Activated CD4-positive, alpha-beta T cell treated with anti-CD3 and anti-CD28 coated beads, Interleukin-2, amount 50 U/mL, for 1 hour (primary cell): ENCODE results near the gene SLC13A2.
"Not testable (repeated sequence)": the region's sequence is repeated elsewhere in the genome, so short reads cannot be mapped to it uniquely, and the experiment has no call there.

Experiments used
- DNase-seq: peaks from one replicate; pipeline ENCODE4 v3.0.0-alpha.2; 2020

The SLC13A2 gene

DNA sequence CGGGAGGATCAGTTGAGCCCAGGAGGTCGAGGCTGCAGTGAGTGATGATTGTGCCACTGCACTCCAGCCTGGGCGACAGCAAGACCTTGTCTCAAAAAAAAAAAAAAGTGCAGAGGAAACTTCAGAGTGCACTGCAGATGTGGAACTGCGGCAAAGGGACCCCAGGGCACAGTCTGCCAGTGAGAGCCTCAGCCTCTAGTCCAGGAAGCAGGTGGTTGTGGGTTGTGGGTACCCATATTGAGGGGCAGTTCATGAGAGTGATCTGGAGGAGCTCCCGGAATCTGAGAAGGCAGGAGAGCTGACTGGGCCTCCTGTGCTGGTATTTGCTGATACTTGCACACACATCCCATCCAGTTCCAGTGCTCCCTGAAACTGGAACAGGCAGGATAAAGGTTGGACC is 45.8 kb downstream of the SLC13A2 start:
- no peak for DNase-seq

GRCh38 chr17:28520687-28521086 is 47.2 kb downstream of the SLC13A2 start:
- DNase-seq, result no peak

GRCh38 chr17:28521311-28522085 is 48.1 kb downstream of the SLC13A2 start:
- DNase-seq, result no peak

GRCh38 chr17:28522281-28522680 is 48.8 kb downstream of the SLC13A2 start:
- not testable (repeated sequence) for DNase-seq

- no peak for DNase-seq
Measured at GRCh38 chr17:28523186-28523585, 49.7 kb downstream of the SLC13A2 start.

GRCh38 chr17:28523876-28524275 is 50.4 kb downstream of the SLC13A2 start:
- no peak for DNase-seq

GRCh38 chr17:28524476-28525424 is 51.3 kb downstream of the SLC13A2 start:
- no peak for DNase-seq

GRCh38 chr17:28526381-28526780 is 52.9 kb downstream of the SLC13A2 start:
- no peak for DNase-seq

DNA sequence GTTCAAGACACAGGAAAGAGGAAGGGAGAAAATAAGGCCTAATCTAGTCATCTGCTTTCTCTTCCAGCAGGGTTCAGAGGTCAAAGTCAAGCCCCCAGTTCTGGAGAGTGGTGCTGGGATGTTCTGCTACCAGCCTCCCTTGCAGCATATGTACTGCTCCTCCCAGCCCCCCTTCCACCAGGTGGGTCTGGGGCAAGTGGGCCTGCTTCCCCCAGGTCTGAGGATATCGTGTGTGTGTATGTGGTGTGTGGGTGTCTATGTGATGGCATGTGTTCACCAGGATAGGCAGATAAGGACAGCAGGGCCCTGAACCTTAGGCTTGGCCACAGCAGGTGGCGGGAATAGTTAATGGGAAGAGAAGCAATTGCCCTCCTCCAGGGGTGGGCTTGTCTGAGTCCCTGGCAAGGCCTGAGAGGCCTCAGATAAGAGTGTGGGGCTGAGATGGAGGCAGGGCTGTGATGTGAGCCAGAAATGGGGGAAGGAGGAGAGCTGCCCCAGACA is 53.8 kb downstream of the SLC13A2 start:
- no peak for DNase-seq

DNA sequence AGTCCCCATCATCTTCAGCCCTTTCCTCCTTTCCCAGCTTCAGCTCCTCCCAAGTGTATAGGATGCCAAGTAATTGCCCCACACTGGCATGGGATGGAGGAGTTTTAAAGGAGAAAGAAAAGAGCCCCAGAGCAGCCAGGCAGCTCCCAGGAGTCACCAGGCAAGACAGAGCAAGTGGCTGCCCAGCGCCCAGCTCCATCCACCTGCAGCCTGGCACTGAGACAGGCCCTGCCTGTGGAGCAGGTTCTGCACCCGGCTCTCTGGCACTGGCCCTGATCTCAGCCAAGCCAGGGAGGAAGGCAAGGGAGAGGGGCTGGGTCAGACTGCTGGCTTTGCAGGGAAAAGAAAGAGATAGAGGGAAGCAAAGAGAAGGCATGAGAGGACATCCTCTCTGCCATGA is 54.4 kb downstream of the SLC13A2 start:
- no peak for DNase-seq

DNA sequence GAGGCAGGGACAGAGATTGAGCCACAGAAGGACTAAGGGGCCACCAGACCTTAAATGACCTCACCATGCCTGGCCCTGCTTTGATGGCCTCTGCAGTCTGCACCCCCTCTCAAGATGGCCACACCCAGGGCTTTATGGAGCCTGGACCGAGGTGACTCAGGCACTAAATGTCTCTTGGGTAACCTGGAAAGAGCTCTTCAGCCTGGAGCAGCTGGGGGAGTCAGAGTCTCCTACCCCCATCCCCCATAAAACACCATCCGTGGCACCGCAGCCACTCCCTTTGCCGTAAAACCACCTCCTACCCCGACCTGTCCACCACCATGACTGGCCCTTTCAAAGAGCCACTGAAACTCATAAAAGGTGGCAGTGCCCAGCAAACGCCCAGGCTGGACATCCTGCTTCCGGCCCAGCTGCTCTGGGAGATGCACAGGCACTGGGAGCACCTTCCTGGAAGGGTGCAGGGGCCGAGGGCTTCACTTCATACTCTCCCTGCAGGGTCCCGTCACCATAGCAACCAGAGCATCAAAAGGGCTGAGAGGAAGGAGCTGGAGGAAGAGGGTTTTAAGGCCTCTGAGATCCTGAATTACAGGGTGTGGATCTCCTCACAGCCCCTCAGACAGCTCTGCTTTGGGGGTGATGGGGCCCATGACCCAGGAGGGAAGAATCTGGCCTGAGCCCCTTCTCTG is 55.0 kb downstream of the SLC13A2 start:
- DNase-seq, result no peak

DNA sequence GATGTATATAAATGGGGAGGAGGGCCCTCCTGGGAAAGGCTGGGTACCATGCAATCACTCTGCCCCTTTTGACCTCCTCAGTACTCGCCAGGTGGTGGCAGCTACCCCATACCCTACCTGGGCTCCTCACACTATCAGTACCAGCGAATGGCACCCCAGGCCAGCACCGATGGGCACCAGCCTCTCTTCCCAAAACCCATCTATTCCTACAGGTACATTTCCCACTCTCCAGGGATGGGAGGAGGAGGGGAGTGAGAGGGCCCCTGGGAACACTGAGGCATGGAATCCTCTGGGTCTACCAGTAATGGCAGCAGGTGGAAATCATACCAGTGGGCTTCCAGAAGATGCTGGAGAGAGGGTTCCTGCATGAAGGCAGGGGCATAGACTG is 55.6 kb downstream of the SLC13A2 start:
- no peak for DNase-seq

DNA sequence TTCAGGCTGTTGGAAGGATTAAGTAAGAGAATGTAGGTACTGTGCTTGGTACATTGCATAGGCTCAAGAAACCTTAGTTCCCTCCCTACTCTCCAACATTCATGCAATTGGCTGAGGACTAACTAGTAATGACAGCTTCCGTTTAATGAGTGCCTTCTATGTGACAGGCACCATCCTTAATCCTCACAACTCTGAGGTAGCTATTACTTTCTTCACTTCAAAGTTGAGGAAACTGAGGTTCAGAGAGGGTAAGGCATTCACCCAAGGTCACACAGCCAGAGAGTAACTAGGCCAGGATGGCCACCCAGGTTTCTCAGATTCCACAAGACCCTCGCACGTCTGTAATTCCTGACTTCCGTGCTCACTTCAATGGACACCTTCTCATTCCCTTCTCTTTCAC is 56.8 kb downstream of the SLC13A2 start:
- no peak for DNase-seq

DNA sequence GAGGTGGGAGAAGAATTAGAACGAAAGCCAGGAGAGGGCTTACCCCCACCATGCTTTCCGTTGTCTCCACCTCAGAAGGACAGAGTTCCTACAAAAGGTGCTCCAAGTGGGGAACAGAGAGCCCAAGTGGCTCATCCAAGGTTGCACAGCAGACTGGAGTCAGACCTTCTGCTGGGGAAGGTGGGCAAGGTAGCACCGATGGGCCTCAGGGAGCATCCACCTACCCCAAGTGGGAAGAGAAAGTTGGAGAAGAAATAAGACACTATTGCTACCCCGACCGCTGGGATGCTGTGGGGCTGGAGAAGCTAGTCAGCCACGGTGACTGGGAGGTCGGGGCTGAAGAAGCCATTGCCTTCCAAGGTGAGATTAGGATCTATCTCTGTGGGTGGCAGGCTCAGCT is 57.5 kb downstream of the SLC13A2 start:
- DNase-seq, result no peak

GRCh38 chr17:28532050-28532960 is 58.9 kb downstream of the SLC13A2 start:
- DNase-seq, result no peak

DNA sequence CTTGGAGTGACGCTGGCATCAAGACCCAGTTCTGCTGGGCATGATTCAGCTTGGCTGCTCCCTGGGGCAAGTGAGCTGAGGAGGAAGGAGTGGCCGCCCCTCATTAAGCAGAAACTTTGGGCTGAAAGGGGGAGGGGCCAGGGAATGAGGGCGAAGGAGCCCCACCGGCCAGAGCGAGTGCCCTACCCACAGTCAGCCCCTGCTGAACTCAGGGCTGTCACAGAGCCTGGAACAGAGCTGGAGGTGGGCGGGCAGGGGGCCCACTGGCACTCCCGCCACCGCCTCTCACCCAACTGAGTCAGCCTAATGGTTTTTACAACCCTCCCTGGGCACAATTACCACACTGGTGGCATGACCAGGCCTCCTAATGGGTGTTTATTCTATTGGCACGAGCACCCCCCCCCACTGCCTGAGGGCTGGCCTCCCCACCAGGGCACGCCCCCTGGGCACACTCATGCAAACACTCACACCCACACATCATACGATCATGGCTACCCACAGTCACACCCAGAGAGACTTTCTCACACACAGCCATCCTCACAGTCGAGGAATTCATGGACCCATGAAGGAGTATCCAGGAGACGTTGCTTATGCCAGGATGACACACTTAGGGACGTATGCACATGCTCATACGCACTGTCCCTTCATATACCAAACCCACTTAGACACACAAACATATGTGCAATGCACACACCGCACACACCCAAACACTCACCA is 59.8 kb downstream of the SLC13A2 start:
- no peak for DNase-seq

- no peak for DNase-seq
Measured at GRCh38 chr17:28534740-28535375, 61.4 kb downstream of the SLC13A2 start.

DNA sequence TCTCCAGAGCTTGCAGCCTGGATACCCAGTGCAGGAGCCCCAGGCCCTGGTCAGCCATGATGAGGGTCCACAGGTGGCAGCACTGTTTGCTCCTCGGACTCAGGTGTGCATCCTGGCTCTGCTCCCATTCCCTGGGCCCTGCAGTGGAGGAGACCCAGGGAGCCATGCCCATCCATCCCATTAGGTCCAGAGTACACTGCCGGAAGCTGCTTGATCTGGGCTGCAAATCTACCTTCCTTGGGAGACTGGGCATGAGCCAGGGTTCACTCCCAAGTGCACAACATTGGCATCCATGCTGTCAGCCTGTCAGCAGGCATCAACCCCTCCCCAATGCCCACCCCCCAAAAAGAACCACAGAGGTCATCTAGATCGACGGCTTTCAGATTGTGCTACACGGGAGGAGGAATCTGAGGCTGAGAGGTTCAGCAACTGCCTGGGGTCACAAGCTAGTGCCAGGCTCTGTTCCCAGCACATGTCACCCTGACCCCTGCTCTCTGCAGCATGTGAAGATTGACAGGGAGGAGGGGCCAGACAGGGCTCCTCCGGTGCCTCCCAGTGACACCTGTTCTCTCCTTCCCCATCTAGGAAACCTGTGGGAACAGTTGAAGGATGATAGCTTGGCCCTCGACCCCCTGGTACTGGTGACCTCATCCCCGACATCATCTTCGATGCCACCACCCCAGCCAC is 63.2 kb downstream of the SLC13A2 start:
- DNase-seq, result no peak

DNA sequence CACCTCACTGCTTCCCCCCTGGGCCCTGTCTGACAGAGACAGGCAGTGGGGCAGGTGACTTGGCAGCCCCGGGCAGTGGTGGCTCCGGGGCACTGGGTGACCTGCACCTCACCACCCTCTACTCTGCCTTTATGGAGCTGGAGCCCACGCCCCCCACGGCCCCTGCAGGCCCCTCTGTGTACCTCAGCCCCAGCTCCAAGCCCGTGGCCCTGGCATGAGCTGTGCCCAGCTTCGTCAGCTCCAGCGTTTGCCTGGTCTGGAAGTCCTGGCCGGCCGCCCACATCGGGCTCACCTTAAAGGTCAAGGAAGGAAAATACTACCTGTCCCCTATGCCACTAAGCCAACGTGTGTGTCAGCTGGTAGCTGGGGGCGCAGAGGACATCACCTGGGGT is 63.8 kb downstream of the SLC13A2 start:
- no peak for DNase-seq

DNA sequence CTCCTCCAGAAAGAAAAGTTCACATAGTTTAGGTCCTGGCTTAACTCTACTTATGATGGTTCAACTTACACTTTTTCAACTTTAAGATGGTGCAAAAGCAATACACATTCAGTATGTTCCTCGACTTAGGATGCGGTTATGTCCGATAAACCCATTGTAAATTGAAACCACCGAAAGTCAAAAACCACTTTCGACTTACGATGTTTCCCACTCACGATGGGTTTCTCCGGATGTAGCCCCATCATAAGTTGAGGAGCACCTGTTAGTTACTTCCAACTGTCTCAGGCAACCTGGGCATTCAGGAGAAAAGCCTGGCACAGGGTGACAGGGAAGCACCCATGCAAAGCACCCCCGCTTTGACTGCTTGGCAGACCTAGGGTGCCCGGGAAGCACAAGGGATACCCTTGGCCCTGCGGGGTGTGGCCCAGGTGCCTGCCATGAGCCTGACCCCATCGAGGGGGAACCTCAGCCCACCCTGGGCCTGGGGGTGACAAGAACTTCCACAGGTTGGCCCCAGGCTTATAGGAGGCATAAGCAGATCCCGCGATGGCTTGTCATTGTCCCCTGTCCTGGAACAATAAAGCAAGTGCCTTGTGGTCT is 65.0 kb downstream of the SLC13A2 start:
- no peak for DNase-seq
